GM12875 (cell line): Measurements from ENCODE around the gene SRL.

Experiments
- H3K4me3 ChIP-seq: one replicate; pipeline ENCODE4 v1.5.1; 2011; ENCODE audit warnings: low read depth, low read length, control low read depth
- TF ChIP-seq, protein P1 (sequence below): IDR thresholded peaks from 2 replicates; pipeline ENCODE4 v1.5.1; 2011; ENCODE audit warnings: low read depth, mild to moderate bottlenecking, control low read depth, inconsistent platforms, low read length, moderate library complexity, borderline replicate concordance; ENCODE audit not compliant: insufficient read depth

SRL gene

DNA sequence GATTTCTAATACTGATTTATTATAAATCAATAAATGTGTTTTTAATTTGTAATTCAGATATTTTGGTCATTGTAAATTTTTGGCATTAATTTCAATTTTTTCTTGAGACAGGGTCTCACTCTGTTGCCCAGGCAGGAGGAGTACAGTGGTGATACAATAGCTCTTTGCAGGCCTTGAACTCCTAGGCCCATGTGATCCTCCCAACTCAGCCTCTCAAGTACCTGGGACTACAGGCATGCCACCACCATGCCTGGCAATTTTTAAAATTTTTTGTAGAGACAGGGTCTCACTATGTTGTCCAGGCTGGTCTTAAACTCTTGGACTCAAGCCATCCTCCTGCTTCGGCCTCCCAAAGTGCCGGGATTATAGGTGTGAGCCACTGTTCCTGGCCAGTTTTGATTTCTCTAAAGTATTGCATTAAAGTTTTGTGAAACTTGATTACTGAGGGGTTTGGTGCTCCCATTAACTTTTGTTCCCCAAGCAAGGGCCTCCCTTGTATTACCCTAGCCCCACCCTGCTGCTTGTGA is 36.2 kb upstream of the SRL start:
- no peak overlapping the region for H3K4me3 ChIP-seq
- TF ChIP-seq, protein P1, sequence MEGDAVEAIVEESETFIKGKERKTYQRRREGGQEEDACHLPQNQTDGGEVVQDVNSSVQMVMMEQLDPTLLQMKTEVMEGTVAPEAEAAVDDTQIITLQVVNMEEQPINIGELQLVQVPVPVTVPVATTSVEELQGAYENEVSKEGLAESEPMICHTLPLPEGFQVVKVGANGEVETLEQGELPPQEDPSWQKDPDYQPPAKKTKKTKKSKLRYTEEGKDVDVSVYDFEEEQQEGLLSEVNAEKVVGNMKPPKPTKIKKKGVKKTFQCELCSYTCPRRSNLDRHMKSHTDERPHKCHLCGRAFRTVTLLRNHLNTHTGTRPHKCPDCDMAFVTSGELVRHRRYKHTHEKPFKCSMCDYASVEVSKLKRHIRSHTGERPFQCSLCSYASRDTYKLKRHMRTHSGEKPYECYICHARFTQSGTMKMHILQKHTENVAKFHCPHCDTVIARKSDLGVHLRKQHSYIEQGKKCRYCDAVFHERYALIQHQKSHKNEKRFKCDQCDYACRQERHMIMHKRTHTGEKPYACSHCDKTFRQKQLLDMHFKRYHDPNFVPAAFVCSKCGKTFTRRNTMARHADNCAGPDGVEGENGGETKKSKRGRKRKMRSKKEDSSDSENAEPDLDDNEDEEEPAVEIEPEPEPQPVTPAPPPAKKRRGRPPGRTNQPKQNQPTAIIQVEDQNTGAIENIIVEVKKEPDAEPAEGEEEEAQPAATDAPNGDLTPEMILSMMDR = no peak

DNA sequence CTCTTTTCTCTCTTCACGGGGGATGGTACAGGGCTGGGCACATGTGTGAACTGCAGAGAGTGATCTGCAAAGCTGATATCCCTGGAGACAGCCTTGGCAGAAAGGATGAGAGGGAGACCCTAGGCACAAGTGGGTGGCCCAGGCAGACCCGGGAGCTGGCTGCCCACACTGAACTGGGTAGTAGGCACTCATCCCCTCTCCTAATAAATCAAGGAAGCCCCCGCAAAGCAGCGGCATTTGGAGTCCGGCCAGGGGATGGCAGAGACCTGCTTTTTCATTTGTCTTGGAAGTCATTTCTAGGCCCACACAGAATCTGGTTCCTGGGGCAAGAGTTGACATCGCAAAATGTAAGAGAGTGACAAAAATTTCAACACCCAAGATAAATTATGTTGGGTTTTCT is 34.0 kb upstream of the SRL start:
- no peak overlapping the region for H3K4me3 ChIP-seq
- TF ChIP-seq, protein P1 = no peak

DNA sequence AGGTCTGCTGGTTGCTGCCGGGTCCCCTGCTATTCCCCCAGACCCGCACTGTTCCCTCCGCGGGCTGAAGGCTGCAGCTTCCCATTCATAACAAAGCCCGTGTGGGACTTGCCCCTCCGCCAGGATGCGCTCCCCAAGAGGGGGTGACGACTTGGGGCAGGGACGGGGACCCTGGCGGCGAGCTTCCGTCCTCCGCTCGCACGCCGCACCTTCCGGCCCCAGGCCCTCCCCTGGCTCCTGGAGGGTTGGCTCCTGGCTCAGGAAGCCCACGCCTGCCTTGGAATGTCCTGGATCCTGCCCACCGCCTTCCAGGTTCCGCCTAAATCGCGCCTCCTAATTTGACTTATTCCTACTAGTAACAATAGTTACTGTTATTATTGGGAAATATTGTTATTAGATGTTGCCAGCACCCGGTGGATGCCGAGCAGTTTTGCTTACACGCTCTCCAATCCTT is 32.0 kb upstream of the SRL start:
- TF ChIP-seq, protein P1 = peak; percentile 71
- peak overlapping the region; percentile 94 for H3K4me3 ChIP-seq

DNA sequence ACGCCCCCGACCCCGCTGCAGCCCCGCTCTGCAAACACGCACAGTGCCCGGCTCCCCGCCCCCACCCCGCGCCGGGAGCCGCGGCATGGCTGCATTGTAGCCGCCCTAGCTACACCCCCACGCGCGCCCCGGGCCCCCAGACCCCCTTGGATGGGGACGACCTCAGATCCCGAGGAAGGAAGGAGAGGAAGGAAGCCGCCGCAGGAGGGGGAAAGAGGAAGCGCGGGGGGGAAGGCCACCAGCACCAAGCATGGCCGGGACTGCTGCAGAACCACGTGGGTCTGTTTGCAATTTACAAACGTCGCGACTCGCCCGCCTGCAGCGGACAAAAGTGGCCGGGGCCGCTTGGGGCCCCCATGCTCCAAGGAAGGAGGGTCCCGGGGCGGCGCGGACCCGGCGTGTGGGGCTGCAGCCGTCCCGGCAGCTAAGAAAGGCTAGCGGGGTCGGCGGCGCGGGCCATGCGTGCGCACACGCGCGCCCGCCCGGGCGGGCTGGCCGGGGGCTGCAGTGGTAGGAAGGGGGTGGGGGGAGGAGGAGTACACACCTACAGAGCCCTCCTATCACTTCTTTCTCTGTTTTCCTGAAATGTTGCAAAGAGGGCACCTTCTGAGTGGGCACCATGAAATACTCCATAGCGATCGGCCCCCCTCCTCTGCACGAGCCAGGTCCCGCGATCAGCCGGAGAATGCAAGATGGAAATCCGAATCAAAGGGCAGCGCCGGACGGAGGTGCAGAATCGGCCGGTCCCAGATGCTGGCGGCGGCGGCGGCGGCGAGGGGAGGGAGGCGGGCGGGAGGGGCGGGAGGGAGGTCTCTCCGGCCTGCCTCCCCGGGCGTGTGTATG is 30.5 kb upstream of the SRL start:
- H3K4me3 ChIP-seq = peak overlapping the region; percentile 94
- TF ChIP-seq, protein P1 = no peak

DNA sequence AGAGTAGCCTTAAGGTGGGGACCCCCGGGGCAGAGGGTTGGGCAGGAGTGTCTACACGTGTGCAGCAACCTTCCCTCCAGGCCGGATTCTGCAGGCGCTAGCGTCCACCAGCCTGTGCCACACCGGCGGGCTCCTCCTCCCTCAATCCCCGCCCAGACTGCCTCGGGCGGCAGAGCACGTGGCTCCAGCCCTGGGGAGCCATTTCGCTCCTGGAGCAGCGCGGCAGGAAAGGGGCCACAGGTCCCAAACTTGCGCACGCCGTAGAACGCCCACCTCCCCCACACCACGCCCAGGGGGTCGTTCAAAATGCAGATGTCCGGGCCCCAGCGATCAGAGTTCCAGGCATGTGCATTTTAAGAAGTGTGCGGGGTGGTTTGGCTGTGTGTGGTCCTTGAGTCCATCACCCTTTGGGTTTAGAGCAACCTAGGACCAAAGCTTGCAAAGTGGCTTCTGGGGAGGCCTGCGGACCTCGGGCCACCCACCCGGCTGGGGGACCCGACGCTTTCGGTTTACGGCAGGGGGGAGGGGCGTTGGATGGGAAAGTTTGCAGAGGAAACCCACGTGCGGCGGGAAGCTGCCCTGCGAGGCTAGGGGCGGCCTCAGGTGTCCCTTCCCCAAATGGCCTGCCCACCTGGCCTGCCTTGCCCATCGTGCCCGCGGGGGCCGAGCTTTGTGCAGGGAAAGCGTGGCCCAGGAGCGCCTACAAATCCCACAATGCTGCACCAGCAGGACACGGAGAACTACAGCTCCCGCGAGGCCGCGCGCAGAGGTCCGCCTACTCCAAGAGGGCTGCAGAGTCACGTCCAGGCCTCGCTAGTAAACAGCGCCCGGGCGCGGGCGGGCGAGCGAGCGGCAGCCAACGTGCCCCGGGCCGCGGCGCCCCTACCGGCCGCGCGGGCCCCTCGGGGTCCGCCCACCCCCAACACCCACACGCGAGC is 29.6 kb upstream of the SRL start:
- peak overlapping the region; percentile 94 for H3K4me3 ChIP-seq
- TF ChIP-seq, protein P1 = no peak

DNA sequence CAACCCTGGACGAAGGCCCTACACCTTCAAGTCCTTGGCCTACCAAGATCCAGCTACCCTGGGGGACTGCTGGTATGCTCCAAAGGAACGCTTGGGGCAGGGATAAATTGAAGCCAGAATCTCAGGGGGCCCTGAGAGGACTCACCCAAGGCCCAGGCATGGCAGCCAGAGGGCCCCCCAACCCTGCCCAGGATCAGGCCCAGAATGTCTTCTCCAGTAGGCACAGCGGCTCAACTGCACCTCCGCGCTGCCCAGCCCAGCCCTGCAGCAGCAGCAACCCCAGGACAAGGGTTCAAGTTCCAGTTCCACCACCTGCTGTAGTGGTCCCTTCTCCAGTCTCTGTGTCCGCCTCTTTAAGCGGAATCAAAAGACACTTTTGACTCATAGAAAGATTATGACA is 28.7 kb upstream of the SRL start:
- TF ChIP-seq, protein P1 = no peak
- peak overlapping the region; percentile 94 for H3K4me3 ChIP-seq
